Ishikawa (cell line): Measurements from ENCODE around the gene PPP2R5B.

Experiments used
- CEBPB ChIP-seq: IDR thresholded peaks from 2 replicates; pipeline ENCODE4 v1.6.1; 2012
- EGR1 ChIP-seq: IDR thresholded peaks from 2 replicates; pipeline ENCODE4 v1.6.1; 2012
- FOXM1 ChIP-seq: IDR thresholded peaks from 2 replicates; pipeline ENCODE4 v1.6.1; 2012; ENCODE audit warnings: low read depth, borderline replicate concordance
- MAX ChIP-seq: IDR thresholded peaks from 2 replicates; pipeline ENCODE4 v1.6.1; 2012
- NFIC ChIP-seq: IDR thresholded peaks from 2 replicates; pipeline ENCODE4 v1.6.1; 2012
- RAD21 ChIP-seq: IDR thresholded peaks from 2 replicates; pipeline ENCODE4 v1.6.1; 2012; ENCODE audit warnings: low read depth
- REST ChIP-seq: IDR thresholded peaks from 2 replicates; pipeline ENCODE4 v1.6.1; 2012; ENCODE audit warnings: low read depth, mild to moderate bottlenecking
- TAF1 ChIP-seq: IDR thresholded peaks from 2 replicates; pipeline ENCODE4 v1.6.1; 2012; ENCODE audit warnings: low read depth, mild to moderate bottlenecking
- TCF12 ChIP-seq: IDR thresholded peaks from 2 replicates; pipeline ENCODE4 v1.6.1; 2012; ENCODE audit warnings: low read depth
- USF1 ChIP-seq: IDR thresholded peaks from 2 replicates; pipeline ENCODE4 v1.6.1; 2012
- YY1 ChIP-seq: IDR thresholded peaks from 2 replicates; pipeline ENCODE4 v1.6.1; 2012; ENCODE audit warnings: low read depth

- TF ChIP-seq EGR1 (no peak), NFIC (no peak), FOXM1 (no peak), USF1 (no peak), TAF1 (no peak), TCF12 (no peak), REST (no peak), YY1 (no peak), RAD21 (no peak), MAX (no peak), CEBPB (no peak)
Measured at GRCh38 chr11:64876229-64876750, 48.2 kb upstream of the PPP2R5B start.
